Heart right ventricle (tissue), 16 donors: ENCODE data around the gene CFTR. TPM values are rescaled to one million over a fixed set of nuclear protein-coding genes. Genes with fewer than 3 reads are reported as not detected.

Experiments used
- ATAC-seq, 8 donors: fragments of 200-7000 bp; cut with Tn5 transposase; one replicate each; pipeline ENCODE4 v1.9.1; 2020; ENCODE audit warnings: mild to moderate bottlenecking in 8 of 8, moderate library complexity in 8 of 8, moderate number of reproducible peaks in 1 of 8
- DNase-seq, 2 donors: peaks; one replicate each; pipeline ENCODE4 v3.0.0-alpha.2; 2020
- H3K27ac ChIP-seq, 10 donors: fragments of 200-600 bp; sonication (generic) in 2 of 10; one replicate each; pipeline versions ENCODE4 v1.5.0 to v1.8.0; 2020 to 2022; ENCODE audit warnings: mild to moderate bottlenecking in 3 of 10
- H3K27me3 ChIP-seq, 7 donors: fragments of 200-600 bp; one replicate each; pipeline ENCODE4 v1.8.0; 2021 to 2022; ENCODE audit warnings: mild to moderate bottlenecking in 2 of 7
- H3K36me3 ChIP-seq, 9 donors: fragments of 200-600 bp; sonication (generic) in 1 of 9; one replicate each; pipeline versions ENCODE4 v1.5.0 to v1.8.0; 2020 to 2022; ENCODE audit warnings: mild to moderate bottlenecking in 2 of 9
- H3K4me1 ChIP-seq, 9 donors: fragments of 200-600 bp; sonication (generic) in 1 of 9; one replicate each; pipeline versions ENCODE4 v1.5.0 to v1.8.0; 2020 to 2022; ENCODE audit warnings: mild to moderate bottlenecking in 4 of 9
- H3K4me3 ChIP-seq, 10 donors: fragments of 200-600 bp; sonication (generic) in 2 of 10; one replicate each; pipeline versions ENCODE4 v1.5.0 to v1.8.0; 2020 to 2022; ENCODE audit warnings: mild to moderate bottlenecking in 7 of 10, moderate library complexity in 2 of 10
- H3K9me3 ChIP-seq, 11 donors: fragments of 200-600 bp in 10 of 11; sonication (generic) in 2 of 11; one replicate each; pipeline versions ENCODE4 v1.5.0 to v1.8.0; 2013 to 2022; ENCODE audit warnings: mild to moderate bottlenecking in 2 of 11, control low read depth in 1 of 11, moderate library complexity in 1 of 11
- CTCF ChIP-seq, 9 donors: fragments of 200-600 bp; sonication (generic) in 2 of 9; IDR thresholded peaks; one replicate each; pipeline versions ENCODE4 v1.5.0 to v1.8.0; 2021 to 2022; ENCODE audit warnings: antibody characterized with exemption in 9 of 9, mild to moderate bottlenecking in 5 of 9, moderate library complexity in 1 of 9
- WGBS, 2 donors: extraction: QIAGEN DNeasy Blood & Tissue Kit; methylation state at CpG; one replicate each; pipeline ENCODE4 v1.1.7; 2013; ENCODE audit warnings: inconsistent platforms in 1 of 2; 5-methylcytosine and 5-hydroxymethylcytosine counted together
- intact Hi-C, 10 donors: fragments of 100-400 bp; cut with DNase I; formaldehyde crosslinking; loops; one replicate each; pipeline versions ENCODE4 v1.11.1 to v1.14.2; 2022
- polyA plus RNA-seq, 2 donors: library from polyadenylated mRNA; stranded (reverse); fragments of 200-250 nt; gene quantifications; one replicate each; pipeline ENCODE4 v1.2.3, GENCODE V29; 2013
- total RNA-seq, 10 donors: library from RNA; stranded (reverse); fragmentation: NEBNext Ultra II Directional in 3 of 10; extraction: Animal tissue kit (Norgen Biotek cat#: 25700) in 3 of 10; gene quantifications; one replicate each; pipeline versions ENCODE4 v1.2.1 to v1.2.4, GENCODE V29; 2021 to 2023
- donor health status: Arrhythmogenic right ventricular cardiomyopathy.
- donor health status: ischemic (EF 13 %, LVEDD 7.1; RV severe dilation, severe dysfunction).
- donor health status: healthy with polysubstance abuse.
- donor health status: DM: no; HTN: yes; CAD: no.
- donor health status: DM: no; HTN: no; CAD: no.
- donor health status: ischemic (EF 25% LVEDD 6.9; RV normal size, moderate dysfunction).
- donor health status: ischemic (EF 25% LVEDD 5.7; RV mildly dilated, moderate dysfunction).
- donor health status: healthy.
- donor health status: DM: yes; HTN: yes; CAD: no.
- donor health status: Ischemic cardiomyopathy.
- donor health status: ischemic (EF 35%, LVEDD 5.7; RV mildly dilated, moderate dysfunction).
- donor health status: nonischemic (EF 11% LVEDD 7.7; RV severe dilation, severe dysfunction).
- donor health status: DM: yes; HTN: yes; CAD: no.
- donor health status: PGD.
- donor health status: ischemic (EF 29% LVEDD 5.4; RV normal size, mild dysfunction).
- donor health status: nonischemic (EF 23%, LVEDD 6.1; RV moderate dilation, normal function).

The CFTR gene
- total and polyA plus RNA-seq, 12 donors: 0.06 to 0.95 (median 0.25) TPM; not detected in 2

GRCh38 chr7:117600911-117601310 lies 121.1 kb downstream of the CFTR start:
- no peak overlapping the region for H3K27ac ChIP-seq
- no peaks in the 10 kb centered on the region for H3K4me1 ChIP-seq
- intact Hi-C loops: no loop called here
- H3K4me3 ChIP-seq: no peak overlapping the region
- H3K9me3 ChIP-seq: no peaks in the 10 kb centered on the region
- H3K36me3 ChIP-seq: no peaks in the 10 kb centered on the region
- ATAC-seq (no peak), DNase-seq (no peak)
- TF ChIP-seq CTCF (IDR thresholded peaks at IDR 0.05): no peak
- WGBS, 2 donors: 43 to 63% methylated on average over 2 of the region's 2 CpGs
- no peaks in the 10 kb centered on the region for H3K27me3 ChIP-seq

- ATAC-seq: no peak
- no peaks in the 10 kb centered on the region for H3K27me3 ChIP-seq
- H3K27ac ChIP-seq: no peak overlapping the region
- whole genome bisulfite sequencing, 2 donors: 72 to 74% methylated on average over 4 of the region's 4 CpGs
- no peak for TF ChIP-seq CTCF (IDR thresholded peaks at IDR 0.05)
- H3K36me3 ChIP-seq: no peaks in the 10 kb centered on the region
- DNase-seq: no peak
- no peak overlapping the region for H3K4me3 ChIP-seq
- no peaks in the 10 kb centered on the region for H3K4me1 ChIP-seq
- intact Hi-C loops: no loop called here
- no peaks in the 10 kb centered on the region for H3K9me3 ChIP-seq
These were observed 123.8 kb downstream of the CFTR start for GRCh38 chr7:117603627-117604026.

GRCh38 chr7:117605712-117606111 lies 125.9 kb downstream of the CFTR start:
- Histone ChIP-seq H3K36me3 (no peaks in the 10 kb centered on the region), H3K27me3 (no peaks in the 10 kb centered on the region), H3K4me1 (no peaks in the 10 kb centered on the region), H3K4me3 (no peak overlapping the region), H3K27ac (no peak overlapping the region), H3K9me3 (no peaks in the 10 kb centered on the region)
- ATAC-seq (no peak), DNase-seq (no peak)
- TF ChIP-seq CTCF (IDR thresholded peaks at IDR 0.05): no peak
- intact Hi-C loops: no loop called here

GRCh38 chr7:117606132-117606531 lies 126.3 kb downstream of the CFTR start:
- ATAC-seq: no peak
- Histone ChIP-seq H3K4me3 (no peak overlapping the region), H3K27ac (no peak overlapping the region), H3K9me3 (no peaks in the 10 kb centered on the region), H3K36me3 (no peaks in the 10 kb centered on the region), H3K27me3 (no peaks in the 10 kb centered on the region), H3K4me1 (no peaks in the 10 kb centered on the region)
- intact Hi-C loops: no loop called here
- no peak for TF ChIP-seq CTCF (IDR thresholded peaks at IDR 0.05)
- 87 to 92% methylated on average over 3 of the region's 3 CpGs for WGBS, 2 donors
- DNase-seq: no peak

- no peaks in the 10 kb centered on the region for H3K27me3 ChIP-seq
- TF ChIP-seq CTCF (IDR thresholded peaks at IDR 0.05): no peak
- H3K4me1 ChIP-seq: no peaks in the 10 kb centered on the region
- H3K9me3 ChIP-seq: no peaks in the 10 kb centered on the region
- intact Hi-C loops: no loop called here
- ATAC-seq (no peak), DNase-seq (no peak)
- H3K36me3 ChIP-seq: no peaks in the 10 kb centered on the region
- no peak overlapping the region for H3K27ac ChIP-seq
- no peak overlapping the region for H3K4me3 ChIP-seq
- 89 to 92% methylated on average over 2 of the region's 2 CpGs for WGBS, 2 donors
These were observed 130.6 kb downstream of the CFTR start for GRCh38 chr7:117610396-117610795.
